GM18508 (cell line): ENCODE data around the gene MFAP2.

Experiments
- ATAC-seq: cut with Tn5 transposase; IDR thresholded peaks from one replicate; pipeline ENCODE4 v1.9.1; 2021; ENCODE audit warnings: moderate number of reproducible peaks; ENCODE audit not compliant: insufficient read depth, unreplicated experiment

The MFAP2 gene

GRCh38 chr1:17008208-17008855 lies 27.9 kb upstream of the MFAP2 start:
- ATAC-seq: no peak

GRCh38 chr1:17007121-17007520 lies 26.7 kb upstream of the MFAP2 start:
- no peak for ATAC-seq

GRCh38 chr1:17005365-17005740 lies 24.9 kb upstream of the MFAP2 start:
- ATAC-seq: no peak

- ATAC-seq: no peak
Measured at GRCh38 chr1:17004466-17005364, 24.3 kb upstream of the MFAP2 start.

- no peak for ATAC-seq
Measured at GRCh38 chr1:17002524-17002902, 22.1 kb upstream of the MFAP2 start.

GRCh38 chr1:17001760-17002523 lies 21.5 kb upstream of the MFAP2 start:
- no peak for ATAC-seq

GRCh38 chr1:16999863-17000262 lies 19.4 kb upstream of the MFAP2 start:
- no peak for ATAC-seq

GRCh38 chr1:16998589-16998988 lies 18.2 kb upstream of the MFAP2 start:
- ATAC-seq: no peak

- no peak for ATAC-seq
Measured at GRCh38 chr1:16996845-16997244, 16.4 kb upstream of the MFAP2 start.

- no peak for ATAC-seq
Measured at GRCh38 chr1:16993521-16994038, 13.2 kb upstream of the MFAP2 start.

GRCh38 chr1:16992675-16993074 lies 12.3 kb upstream of the MFAP2 start:
- no peak for ATAC-seq

- no peak for ATAC-seq
Measured at GRCh38 chr1:16992102-16992501, 11.7 kb upstream of the MFAP2 start.

- no peak for ATAC-seq
Measured at GRCh38 chr1:16991571-16991970, 11.2 kb upstream of the MFAP2 start.

GRCh38 chr1:16989676-16990391 lies 9.4 kb upstream of the MFAP2 start:
- ATAC-seq: no peak

GRCh38 chr1:16988210-16988609 lies 7.8 kb upstream of the MFAP2 start:
- no peak for ATAC-seq

- ATAC-seq: no peak
Measured at GRCh38 chr1:16986962-16987361, 6.5 kb upstream of the MFAP2 start.

- ATAC-seq: no peak
Measured at GRCh38 chr1:16986560-16986959, 6.1 kb upstream of the MFAP2 start.

GRCh38 chr1:16986113-16986512 lies 5.7 kb upstream of the MFAP2 start:
- no peak for ATAC-seq

- ATAC-seq: no peak
Measured at GRCh38 chr1:16984717-16985116, 4.3 kb upstream of the MFAP2 start.

- no peak for ATAC-seq
Measured at GRCh38 chr1:16983649-16984048, 3.2 kb upstream of the MFAP2 start.
